Transverse colon (tissue), 4 donors: ENCODE data around the gene SPOCK2. TPM values are rescaled to one million over a fixed set of nuclear protein-coding genes. Genes with fewer than 3 reads are reported as not detected.

ENCODE experiments used
- DNase-seq: peaks from one replicate; pipeline ENCODE4 v3.0.0-alpha.2; 2019
- H3K27ac ChIP-seq, 4 donors: fragments of 200-600 bp; sonication (generic); 2 replicates each; pipeline ENCODE4 v1.5.1; 2016 to 2018; ENCODE audit warnings: inconsistent platforms in 4 of 4
- H3K27me3 ChIP-seq: fragments of 200-600 bp; sonication (generic); 2 replicates; pipeline ENCODE4 v1.5.1; 2017; ENCODE audit warnings: inconsistent platforms
- H3K36me3 ChIP-seq, 4 donors: fragments of 200-600 bp; sonication (generic); 2 replicates each; pipeline ENCODE4 v1.5.1; 2017 to 2019; ENCODE audit warnings: inconsistent platforms in 4 of 4
- H3K4me1 ChIP-seq, 4 donors: fragments of 200-600 bp; sonication (generic); 2 replicates each; pipeline ENCODE4 v1.5.1; 2017 to 2020; ENCODE audit warnings: inconsistent platforms in 4 of 4
- H3K4me3 ChIP-seq, 4 donors: fragments of 200-600 bp; sonication (generic); 1 replicate in 1 of 4; 2 replicates in 3 of 4; pipeline versions ENCODE4 v1.5.1 to v1.6.1; 2017 to 2019; ENCODE audit warnings: inconsistent platforms in 4 of 4
- H3K9me3 ChIP-seq, 2 donors: fragments of 200-600 bp; sonication (generic); 2 replicates each; pipeline ENCODE4 v1.5.1; 2017 to 2019; ENCODE audit warnings: inconsistent platforms in 2 of 2
- CTCF ChIP-seq, 5 experiments: fragments of 200-600 bp in 3 of 5; fragments of 450-650 bp in 2 of 5; sonication (generic) in 3 of 5; IDR thresholded peaks; 1 replicate in 2 of 5; 2 replicates in 3 of 5; pipeline ENCODE4 v1.5.1; 2016 to 2017; ENCODE audit warnings: antibody characterized with exemption in 5 of 5, inconsistent platforms in 3 of 5, mild to moderate bottlenecking in 2 of 5, moderate library complexity in 1 of 5
- EP300 ChIP-seq: sonication (generic); formaldehyde crosslinking; IDR thresholded peaks from one replicate; pipeline ENCODE4 v1.6.1; 2017; ENCODE audit warnings: antibody characterized with exemption, low read depth
- POLR2A ChIP-seq: fragments of 450-650 bp; IDR thresholded peaks from one replicate; pipeline ENCODE4 v1.6.1; 2016; ENCODE audit warnings: antibody characterized with exemption, mild to moderate bottlenecking, moderate library complexity
- POLR2AphosphoS5 ChIP-seq, 3 donors: sonication (generic); formaldehyde crosslinking; IDR thresholded peaks; one replicate each; pipeline ENCODE4 v1.6.1; 2016; ENCODE audit warnings: antibody characterized with exemption in 3 of 3
- WGBS, 2 donors: methylation state at CpG; one replicate each; pipeline ENCODE4 v1.1.5; 2018; ENCODE audit warnings: low coverage in 1 of 2; 5-methylcytosine and 5-hydroxymethylcytosine counted together
- in situ Hi-C, 4 donors: fragments of 200-750 bp; cut with MboI; loops; one replicate each; pipeline versions ENCODE4 v1.15.0 to v1.15.1; 2017; ENCODE audit warnings: low sequenced_read_pairs in 3 of 4, low pct_ligation_motif_present in 1 of 4, low pct_unique_long_range_greater_than_20kb in 1 of 4
- intact Hi-C: fragments of 100-400 bp; cut with DNase I; formaldehyde crosslinking; loops from one replicate; pipeline ENCODE4 v1.15.1; 2023; ENCODE audit warnings: low total_unique reads
- total RNA-seq, 4 donors: library from RNA; depleted of rRNA; stranded (reverse); fragments of >200 nt; gene quantifications; one replicate each; pipeline ENCODE4 v1.1.0, GENCODE V29; 2016

The SPOCK2 gene
- total RNA-seq, 4 donors from 2014 or later, result 6.0 to 24.7 (median 9.3) TPM

DNA sequence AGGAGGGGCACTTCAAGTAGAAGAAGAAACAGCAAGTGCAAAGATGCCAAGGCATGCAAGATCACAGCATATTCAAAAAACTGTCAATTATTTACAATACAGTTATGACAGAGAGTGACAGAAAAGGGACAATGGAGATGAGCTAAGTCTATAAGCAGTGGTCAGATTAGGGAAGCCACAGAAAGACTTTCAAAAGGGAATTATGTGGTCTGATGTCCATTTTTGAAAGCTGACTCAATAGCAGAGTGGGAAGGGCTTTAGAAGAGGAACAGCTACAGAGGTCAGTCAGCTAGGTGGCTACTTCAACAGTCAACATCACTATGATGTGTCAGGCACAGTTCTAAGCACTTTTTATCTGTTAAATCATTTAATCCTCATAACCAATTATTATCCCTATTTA is 45.2 kb upstream of the SPOCK2 start:
- H3K4me1 ChIP-seq, result peaks cover 0 to 3% (median 0%) of the 10 kb centered on the region in 4 donors
- TF ChIP-seq EP300, result no peak
- no peak for TF ChIP-seq POLR2A
- TF ChIP-seq CTCF (IDR thresholded peaks at IDR 0.05), result no peak
- no peak for TF ChIP-seq POLR2AphosphoS5 (IDR thresholded peaks at IDR 0.05)
- peaks cover 0 to 2% (median 0%) of the 10 kb centered on the region in 4 donors for H3K36me3 ChIP-seq
- no peak overlapping the region for H3K4me3 ChIP-seq
- H3K9me3 ChIP-seq, result no peaks in the 10 kb centered on the region
- H3K27ac ChIP-seq, result no peak overlapping the region
- no peaks in the 10 kb centered on the region for H3K27me3 ChIP-seq
- no peak for DNase-seq
- intact Hi-C loops, result no loop called here
- in situ Hi-C loops, result loop anchor here in 1 of 4 donors (25.0 kb wide), 1 partner anchor 204 kb away; no protein-coding TSS in a partner anchor

GRCh38 chr10:72132854-72133253 is 44.5 kb upstream of the SPOCK2 start:
- TF ChIP-seq POLR2AphosphoS5 (IDR thresholded peaks at IDR 0.05), result no peak
- no peak for TF ChIP-seq POLR2A
- no peak for TF ChIP-seq EP300
- no peak for TF ChIP-seq CTCF (IDR thresholded peaks at IDR 0.05)
- DNase-seq, result no peak
- H3K4me3 ChIP-seq, result no peak overlapping the region
- in situ Hi-C loops (loop anchor here in 1 of 4 donors (25.0 kb wide), 1 partner anchor 204 kb away; no protein-coding TSS in a partner anchor), intact Hi-C loops (no loop called here)
- peaks cover 0 to 8% (median under 1%) of the 10 kb centered on the region in 4 donors for H3K36me3 ChIP-seq
- H3K4me1 ChIP-seq, result peaks cover 0 to 3% (median 0%) of the 10 kb centered on the region in 4 donors
- no peaks in the 10 kb centered on the region for H3K9me3 ChIP-seq
- H3K27ac ChIP-seq, result no peak overlapping the region
- H3K27me3 ChIP-seq, result no peaks in the 10 kb centered on the region
- 77 to 90% methylated on average over 4 of the region's 4 CpGs for WGBS, 2 donors

DNA sequence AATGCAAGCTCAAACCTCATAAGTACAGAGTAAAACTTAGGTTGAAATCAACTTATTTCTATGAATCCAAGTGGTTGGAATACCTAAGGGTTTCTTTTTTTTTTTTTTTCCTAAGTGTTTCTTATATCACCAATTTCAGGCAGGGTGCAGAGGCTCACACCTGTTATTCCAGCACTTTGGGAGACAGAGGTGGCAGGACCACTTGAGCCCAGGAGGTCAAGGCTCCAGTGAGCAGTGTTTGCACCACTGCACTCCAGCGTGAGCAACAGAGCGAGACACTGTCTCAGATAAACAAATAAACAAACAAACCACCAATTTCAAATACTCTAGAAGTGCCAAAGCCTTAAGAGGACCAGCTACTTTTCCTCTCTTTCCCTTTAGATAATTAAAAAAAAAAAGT is 39.2 kb upstream of the SPOCK2 start:
- H3K36me3 ChIP-seq, result peaks cover 0 to 11% (median 4%) of the 10 kb centered on the region in 4 donors
- intact Hi-C loops (no loop called here), in situ Hi-C loops (loop anchor here in 1 of 4 donors (25.0 kb wide), 1 partner anchor 210 kb away; no protein-coding TSS in a partner anchor)
- no peak overlapping the region for H3K4me3 ChIP-seq
- TF ChIP-seq POLR2AphosphoS5 (IDR thresholded peaks at IDR 0.05) (no peak), POLR2A (no peak), CTCF (IDR thresholded peaks at IDR 0.05) (no peak), EP300 (no peak)
- WGBS, 2 donors, result 94 to 95% methylated on average over 2 of the region's 2 CpGs
- H3K27me3 ChIP-seq, result no peaks in the 10 kb centered on the region
- DNase-seq, result no peak
- H3K27ac ChIP-seq, result no peak overlapping the region
- H3K4me1 ChIP-seq, result peaks cover 0 to 17% (median 0%) of the 10 kb centered on the region in 4 donors
- no peaks in the 10 kb centered on the region for H3K9me3 ChIP-seq

- intact Hi-C loops (no loop called here), in situ Hi-C loops (loop anchor here in 1 of 4 donors (25.0 kb wide), 1 partner anchor 210 kb away; no protein-coding TSS in a partner anchor)
- Histone ChIP-seq H3K4me3 (no peak overlapping the region), H3K4me1 (peaks cover 0 to 22% (median 0%) of the 10 kb centered on the region in 4 donors), H3K27ac (no peak overlapping the region), H3K9me3 (no peaks in the 10 kb centered on the region), H3K27me3 (no peaks in the 10 kb centered on the region), H3K36me3 (peaks cover 0 to 11% (median 4%) of the 10 kb centered on the region in 4 donors)
- WGBS, 2 donors, result 89 to 92% methylated on average over 3 of the region's 3 CpGs
- no peak for TF ChIP-seq CTCF (IDR thresholded peaks at IDR 0.05)
- no peak for TF ChIP-seq EP300
- no peak for TF ChIP-seq POLR2A
- DNase-seq, result no peak
Measured at GRCh38 chr10:72126872-72127232, 38.5 kb upstream of the SPOCK2 start.
